ENCODE data around the gene TCAP. TPM values are rescaled to one million over a fixed set of nuclear protein-coding genes. Genes with fewer than 3 reads are reported as not detected.

TCAP gene
- total RNA-seq, 1 donor from 2014 or later = 2.3 TPM

- TF ChIP-seq CTCF (IDR thresholded peaks at IDR 0.05; ENCODE audit: partially characterized antibody, unreplicated experiment) = no peak
These were observed 9.7 kb downstream of the TCAP start for GRCh38 chr17:39674702-39675389.

DNA sequence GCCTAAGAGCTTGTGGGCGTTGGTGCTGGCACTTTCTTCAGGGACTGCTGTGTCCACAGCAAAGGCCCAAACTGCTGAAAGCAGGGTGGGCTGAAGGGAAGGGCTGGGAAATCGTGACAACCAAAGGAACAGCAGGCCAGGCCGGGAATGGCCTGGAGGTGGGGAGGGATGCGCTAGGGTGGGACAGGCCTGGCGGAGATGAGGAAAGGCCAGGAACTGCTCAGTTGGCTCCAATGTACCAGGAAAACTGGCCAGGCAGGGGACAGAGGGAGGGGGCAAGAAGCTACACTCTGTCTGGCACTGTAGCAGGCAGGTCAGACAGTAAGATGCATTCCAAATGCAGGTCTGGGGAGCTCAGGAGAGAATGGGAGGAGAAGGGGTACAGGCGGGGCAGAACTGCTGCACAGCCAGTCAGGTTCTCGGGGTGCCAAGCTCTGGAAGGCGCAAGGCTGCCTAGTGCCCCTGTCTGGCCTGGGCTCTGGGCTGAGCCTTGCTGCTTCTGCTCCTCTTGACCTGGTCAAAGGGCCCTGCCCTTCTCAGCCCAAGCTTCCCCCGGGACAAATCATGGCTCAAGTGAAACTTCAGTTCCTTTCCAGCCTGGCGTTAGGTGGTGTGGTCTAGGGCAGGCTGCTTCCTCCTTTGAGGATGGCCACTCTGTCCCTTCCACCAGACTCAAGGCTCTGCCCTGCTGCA, 10.4 kb downstream of the TCAP start:
- H3K9me3 Mint-ChIP-seq (ENCODE audit: unreplicated experiment) = no peaks in the 10 kb centered on the region
- no peak for DNase-seq
- no peak for TF ChIP-seq CTCF (IDR thresholded peaks at IDR 0.05; ENCODE audit: partially characterized antibody, unreplicated experiment)

More at GRCh38 chr17:39674702-39675389, 9.7 kb downstream of the TCAP start:
- Mint-ChIP-seq H3K36me3 (ENCODE audit: unreplicated experiment) (no peaks in the 10 kb centered on the region), H3K4me3 (ENCODE audit: unreplicated experiment) (no peak overlapping the region), H3K27ac (ENCODE audit: unreplicated experiment) (no peak overlapping the region), H3K4me1 (ENCODE audit: low read depth, unreplicated experiment) (no peaks in the 10 kb centered on the region), H3K9me3 (ENCODE audit: unreplicated experiment) (no peaks in the 10 kb centered on the region), H3K27me3 (ENCODE audit: unreplicated experiment) (peaks cover 3% of the 10 kb centered on the region)
- no peak for DNase-seq

DNA sequence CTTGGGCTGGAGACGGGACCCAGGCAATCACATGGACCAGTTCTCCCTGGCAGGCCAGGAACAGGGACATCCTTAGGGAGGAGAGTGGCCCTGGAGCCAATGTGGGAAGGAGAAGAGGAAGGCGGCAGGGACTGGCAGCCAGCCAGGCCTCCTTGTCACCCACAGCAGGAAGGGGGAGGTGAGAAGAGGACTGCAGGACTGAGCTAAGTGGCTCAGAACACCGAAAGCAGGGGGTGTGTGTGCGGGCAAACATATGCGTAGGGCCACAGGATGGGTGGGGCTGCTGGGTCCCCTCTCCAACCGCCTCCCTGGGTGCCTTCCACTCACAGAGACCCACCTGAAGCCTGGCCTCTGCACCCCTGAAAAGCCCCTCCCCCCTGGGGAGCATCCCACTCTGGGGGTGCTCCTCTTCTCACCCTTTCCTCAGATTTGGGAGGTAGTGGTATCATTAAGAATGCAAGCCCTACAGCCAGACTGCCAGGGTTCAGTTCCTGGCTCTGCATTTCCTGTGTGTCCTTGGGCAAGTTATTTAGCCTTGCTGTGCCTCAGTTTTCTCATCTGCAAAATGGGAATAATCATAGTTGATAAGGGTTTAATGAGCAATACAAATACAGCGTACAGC, 11.2 kb downstream of the TCAP start:
- H3K4me3 Mint-ChIP-seq (ENCODE audit: unreplicated experiment) = no peak overlapping the region
- no peak overlapping the region for H3K27ac Mint-ChIP-seq (ENCODE audit: unreplicated experiment)
- no peak for DNase-seq
- H3K9me3 Mint-ChIP-seq (ENCODE audit: unreplicated experiment) = no peaks in the 10 kb centered on the region
- no peaks in the 10 kb centered on the region for H3K36me3 Mint-ChIP-seq (ENCODE audit: unreplicated experiment)
- no peak for TF ChIP-seq CTCF (IDR thresholded peaks at IDR 0.05; ENCODE audit: partially characterized antibody, unreplicated experiment)
- no peaks in the 10 kb centered on the region for H3K4me1 Mint-ChIP-seq (ENCODE audit: low read depth, unreplicated experiment)
- peaks cover 1% of the 10 kb centered on the region for H3K27me3 Mint-ChIP-seq (ENCODE audit: unreplicated experiment)

More for the DNA sequence above, 10.4 kb downstream of the TCAP start:
- Mint-ChIP-seq H3K27me3 (ENCODE audit: unreplicated experiment) (peaks cover 3% of the 10 kb centered on the region), H3K27ac (ENCODE audit: unreplicated experiment) (no peak overlapping the region), H3K4me1 (ENCODE audit: low read depth, unreplicated experiment) (no peaks in the 10 kb centered on the region), H3K36me3 (ENCODE audit: unreplicated experiment) (no peaks in the 10 kb centered on the region), H3K4me3 (ENCODE audit: unreplicated experiment) (no peak overlapping the region)

DNA sequence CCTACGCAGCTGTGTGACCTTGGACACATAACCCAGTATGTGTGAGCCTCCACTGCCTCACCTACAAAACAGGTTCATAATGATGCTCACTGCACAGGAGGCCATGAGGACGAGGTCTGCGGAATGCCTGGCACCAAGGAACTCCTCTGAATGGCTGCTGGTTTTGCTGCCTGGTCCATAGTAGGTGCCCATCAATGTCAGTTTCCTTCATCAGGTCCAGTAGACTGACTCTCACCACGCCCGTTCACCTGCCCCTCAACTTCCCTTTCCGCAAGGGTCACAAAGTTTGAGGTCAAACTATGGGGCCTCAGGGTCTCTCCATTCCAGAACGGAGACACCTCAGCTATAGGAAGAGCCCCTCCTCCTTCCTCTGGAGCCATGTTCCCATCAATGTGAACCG, 11.9 kb downstream of the TCAP start:
- H3K36me3 Mint-ChIP-seq (ENCODE audit: unreplicated experiment) = no peaks in the 10 kb centered on the region
- H3K4me3 Mint-ChIP-seq (ENCODE audit: unreplicated experiment) = no peak overlapping the region
- no peak for DNase-seq
- TF ChIP-seq CTCF (IDR thresholded peaks at IDR 0.05; ENCODE audit: partially characterized antibody, unreplicated experiment) = no peak
- H3K27me3 Mint-ChIP-seq (ENCODE audit: unreplicated experiment) = peaks cover 1% of the 10 kb centered on the region
- H3K4me1 Mint-ChIP-seq (ENCODE audit: low read depth, unreplicated experiment) = no peaks in the 10 kb centered on the region
- no peak overlapping the region for H3K27ac Mint-ChIP-seq (ENCODE audit: unreplicated experiment)
- H3K9me3 Mint-ChIP-seq (ENCODE audit: unreplicated experiment) = no peaks in the 10 kb centered on the region
